RWPE2 (cell line): ENCODE data around the gene G6PC3.

Experiments
- ATAC-seq: fragments of 200-7000 bp; cut with Tn5 transposase; 3 replicates; pipeline ENCODE4 v1.9.1; 2021; ENCODE audit warnings: low read depth
- DNase-seq: peaks from one replicate; pipeline ENCODE4 v3.0.0-alpha.2; 2020; ENCODE audit warnings: low spot score
- H3K27ac ChIP-seq: fragments of 450-650 bp; 2 replicates; pipeline ENCODE4 v1.5.1; 2017; ENCODE audit warnings: mild to moderate bottlenecking; ENCODE audit not compliant: poor library complexity, severe bottlenecking
- H3K27me3 ChIP-seq: fragments of 250-450 bp; sonication (Bioruptor Pico); 2 replicates; pipeline ENCODE4 v1.5.1; 2021; ENCODE audit warnings: mild to moderate bottlenecking, moderate library complexity; ENCODE audit not compliant: insufficient read depth, poor library complexity, severe bottlenecking
- H3K36me3 ChIP-seq: fragments of 250-450 bp; sonication (Bioruptor Pico); 2 replicates; pipeline ENCODE4 v1.5.1; 2020; ENCODE audit warnings: low read depth, mild to moderate bottlenecking, moderate library complexity
- H3K4me1 ChIP-seq: fragments of 250-450 bp; sonication (Bioruptor Pico); 2 replicates; pipeline ENCODE4 v1.5.1; 2021; ENCODE audit warnings: mild to moderate bottlenecking, moderate library complexity; ENCODE audit not compliant: insufficient read depth, poor library complexity, severe bottlenecking
- H3K4me3 ChIP-seq: fragments of 250-450 bp; sonication (Bioruptor Pico); 2 replicates; pipeline ENCODE4 v1.5.1; 2021; ENCODE audit warnings: mild to moderate bottlenecking, moderate library complexity; ENCODE audit not compliant: severe bottlenecking
- H3K9me3 ChIP-seq: fragments of 250-450 bp; sonication (Bioruptor Pico); 2 replicates; pipeline ENCODE4 v1.5.1; 2021; ENCODE audit warnings: mild to moderate bottlenecking, moderate library complexity; ENCODE audit not compliant: severe bottlenecking
- TF ChIP-seq, protein P1 (sequence below): fragments of 450-650 bp; IDR thresholded peaks from one replicate; pipeline ENCODE4 v1.5.1; 2017; ENCODE audit warnings: mild to moderate bottlenecking, moderate library complexity; ENCODE audit not compliant: poor library complexity, severe bottlenecking

G6PC3 gene

DNA sequence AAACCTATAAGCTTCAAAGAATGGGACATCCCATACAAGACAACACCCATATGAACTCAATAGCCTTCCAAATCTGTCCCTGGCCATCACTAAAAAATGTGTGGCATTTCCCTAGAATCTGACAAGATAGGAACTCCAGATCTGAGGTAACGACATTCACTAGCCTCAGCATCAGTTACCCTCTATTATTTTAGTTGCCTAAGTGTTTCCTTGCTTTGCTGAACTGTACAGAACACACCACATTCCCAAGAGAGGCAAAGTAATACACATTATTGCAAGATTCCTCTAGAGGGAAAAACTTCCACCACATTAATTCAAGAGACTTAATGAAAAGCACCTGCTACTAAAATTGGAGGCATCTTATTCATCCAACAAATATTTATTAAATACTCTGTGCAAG, 9.1 kb upstream of the G6PC3 start:
- TF ChIP-seq, protein P1, sequence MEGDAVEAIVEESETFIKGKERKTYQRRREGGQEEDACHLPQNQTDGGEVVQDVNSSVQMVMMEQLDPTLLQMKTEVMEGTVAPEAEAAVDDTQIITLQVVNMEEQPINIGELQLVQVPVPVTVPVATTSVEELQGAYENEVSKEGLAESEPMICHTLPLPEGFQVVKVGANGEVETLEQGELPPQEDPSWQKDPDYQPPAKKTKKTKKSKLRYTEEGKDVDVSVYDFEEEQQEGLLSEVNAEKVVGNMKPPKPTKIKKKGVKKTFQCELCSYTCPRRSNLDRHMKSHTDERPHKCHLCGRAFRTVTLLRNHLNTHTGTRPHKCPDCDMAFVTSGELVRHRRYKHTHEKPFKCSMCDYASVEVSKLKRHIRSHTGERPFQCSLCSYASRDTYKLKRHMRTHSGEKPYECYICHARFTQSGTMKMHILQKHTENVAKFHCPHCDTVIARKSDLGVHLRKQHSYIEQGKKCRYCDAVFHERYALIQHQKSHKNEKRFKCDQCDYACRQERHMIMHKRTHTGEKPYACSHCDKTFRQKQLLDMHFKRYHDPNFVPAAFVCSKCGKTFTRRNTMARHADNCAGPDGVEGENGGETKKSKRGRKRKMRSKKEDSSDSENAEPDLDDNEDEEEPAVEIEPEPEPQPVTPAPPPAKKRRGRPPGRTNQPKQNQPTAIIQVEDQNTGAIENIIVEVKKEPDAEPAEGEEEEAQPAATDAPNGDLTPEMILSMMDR, result no peak
- peaks cover 5% of the 10 kb centered on the region for H3K4me1 ChIP-seq
- peaks cover 77% of the 10 kb centered on the region for H3K36me3 ChIP-seq
- no peak for DNase-seq
- no peaks in the 10 kb centered on the region for H3K9me3 ChIP-seq
- no peak overlapping the region for H3K4me3 ChIP-seq
- H3K27ac ChIP-seq, result no peak overlapping the region
- no peak for ATAC-seq
- no peaks in the 10 kb centered on the region for H3K27me3 ChIP-seq

DNA sequence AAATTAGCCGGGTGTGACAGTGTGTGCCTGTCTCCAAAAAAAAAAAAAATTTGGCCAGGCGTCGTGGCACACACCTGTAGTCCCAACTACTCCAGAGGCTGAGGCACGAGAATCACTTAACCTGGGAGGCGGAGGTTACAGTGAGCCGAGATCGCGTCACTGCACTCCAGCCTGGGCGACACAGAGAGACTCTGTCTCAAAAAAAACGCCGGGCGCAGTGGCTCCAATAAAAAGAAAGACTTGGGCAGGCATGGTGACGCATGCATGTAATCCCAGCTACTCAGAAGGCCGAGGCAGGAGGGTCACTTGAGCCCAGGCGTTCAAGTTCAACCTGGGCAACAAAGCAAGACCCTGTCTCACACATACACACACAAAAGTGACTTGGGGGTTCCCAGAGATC, 7.7 kb upstream of the G6PC3 start:
- Histone ChIP-seq H3K27ac (no peak overlapping the region), H3K9me3 (no peaks in the 10 kb centered on the region), H3K4me1 (peaks cover 5% of the 10 kb centered on the region), H3K4me3 (no peak overlapping the region), H3K36me3 (peaks cover 63% of the 10 kb centered on the region), H3K27me3 (no peaks in the 10 kb centered on the region)
- TF ChIP-seq, protein P1, result no peak
- ATAC-seq (no peak), DNase-seq (no peak)

DNA sequence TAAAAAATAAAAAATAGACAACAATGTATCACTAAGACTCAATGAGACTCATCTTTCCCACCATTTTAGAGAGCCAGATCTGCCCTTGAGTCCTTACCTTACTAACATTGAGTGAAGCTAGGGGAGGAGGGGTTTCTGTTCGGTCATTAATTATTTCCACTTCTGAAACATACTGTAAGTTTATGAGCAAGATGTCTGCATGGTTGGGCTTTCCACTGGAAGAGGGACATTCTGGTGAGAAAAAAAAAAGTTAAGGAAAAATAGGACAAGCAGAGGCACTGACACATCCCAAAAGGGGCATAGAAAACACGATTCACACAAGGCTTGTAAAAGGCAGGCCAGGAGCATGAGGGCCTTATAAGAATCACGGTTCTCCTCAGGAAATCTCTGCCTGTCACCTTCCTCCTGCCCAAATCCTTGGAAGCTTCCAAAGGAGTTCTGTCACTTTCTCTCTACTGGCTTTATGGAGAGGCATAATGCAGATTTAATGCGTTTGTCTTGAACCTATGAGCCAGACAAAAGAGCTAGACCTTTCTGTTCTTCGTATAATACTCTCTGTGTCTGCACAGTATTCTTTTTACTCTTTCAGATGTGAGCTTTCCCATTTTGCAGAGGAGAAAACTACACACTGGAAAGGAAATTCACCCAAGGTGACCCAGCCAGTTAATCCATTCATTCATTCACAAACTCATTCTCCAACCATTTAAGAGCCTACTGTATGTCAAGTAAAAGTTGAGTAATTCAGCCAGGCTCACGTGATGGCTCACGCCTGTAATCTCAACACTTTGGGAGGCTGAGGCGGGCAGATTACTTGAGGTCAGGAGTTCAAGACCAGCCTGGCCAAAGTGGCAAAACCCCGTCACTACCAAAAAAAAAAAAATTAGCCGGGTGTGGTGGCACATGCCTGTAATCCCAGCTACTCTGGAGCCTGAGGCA, 6.6 kb upstream of the G6PC3 start:
- H3K9me3 ChIP-seq, result no peaks in the 10 kb centered on the region
- DNase-seq, result no peak
- peaks cover 53% of the 10 kb centered on the region for H3K36me3 ChIP-seq
- ATAC-seq, result no peak
- peaks cover 5% of the 10 kb centered on the region for H3K4me1 ChIP-seq
- H3K27me3 ChIP-seq, result no peaks in the 10 kb centered on the region
- no peak overlapping the region for H3K27ac ChIP-seq
- no peak overlapping the region for H3K4me3 ChIP-seq
- TF ChIP-seq, protein P1, result no peak

DNA sequence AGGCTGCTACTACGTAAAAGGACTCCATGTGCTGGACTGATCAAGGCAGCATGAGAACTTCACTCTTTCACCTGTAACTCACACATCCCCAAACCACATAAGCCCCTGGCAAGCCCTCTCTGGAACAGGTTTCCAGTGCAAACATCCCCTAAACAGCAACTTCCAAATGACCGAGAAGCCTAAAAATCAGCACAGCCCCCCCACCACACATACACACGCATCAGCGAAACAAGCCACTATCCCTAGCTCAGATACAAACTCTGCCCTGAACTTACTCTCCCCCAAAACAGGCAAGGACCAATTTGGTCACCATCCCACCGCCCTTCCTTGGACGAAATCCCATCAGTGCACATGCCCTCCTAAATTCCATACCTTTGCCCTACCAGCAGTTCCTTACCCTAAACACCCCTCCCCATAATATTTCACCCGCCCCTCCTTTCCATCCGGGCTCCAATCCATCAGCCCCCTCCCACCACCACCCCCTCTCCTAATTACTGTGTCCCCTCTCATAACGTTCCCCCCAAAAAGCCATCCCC, 4.8 kb upstream of the G6PC3 start:
- DNase-seq, result no peak
- peaks cover 9% of the 10 kb centered on the region for H3K4me1 ChIP-seq

More for the DNA sequence above, 4.8 kb upstream of the G6PC3 start:
- H3K4me3 ChIP-seq, result peak overlapping the region; percentile 90
- H3K27me3 ChIP-seq, result no peaks in the 10 kb centered on the region
- H3K27ac ChIP-seq, result peak overlapping the region; percentile 84
- H3K36me3 ChIP-seq, result peaks cover 36% of the 10 kb centered on the region
- ATAC-seq, result no peak
- H3K9me3 ChIP-seq, result no peaks in the 10 kb centered on the region
- TF ChIP-seq, protein P1, result no peak
